Cardiac muscle cell (in vitro differentiated cells and primary cell): ENCODE data around the gene TXNDC16. TPM values are rescaled to one million over a fixed set of nuclear protein-coding genes. Genes with fewer than 3 reads are reported as not detected.

ENCODE experiments used
- DNase-seq, 2 donors: peaks; one replicate each; pipeline versions ENCODE4 v3.0.0 to v3.0.0-alpha.2; 2010 to 2017; ENCODE audit warnings: low read depth in 1 of 2, low spot score in 1 of 2
- H3K27ac ChIP-seq: fragments of 200-600 bp; sonication (generic); 2 replicates; pipeline ENCODE4 v1.5.1; 2016
- H3K27me3 ChIP-seq: fragments of 200-600 bp; sonication (generic); 2 replicates; pipeline ENCODE4 v1.6.0; 2016; ENCODE audit warnings: control low read depth
- H3K36me3 ChIP-seq: fragments of 200-600 bp; sonication (generic); 2 replicates; pipeline ENCODE4 v1.5.1; 2016; ENCODE audit warnings: control low read depth
- H3K4me1 ChIP-seq: fragments of 200-600 bp; sonication (generic); 2 replicates; pipeline ENCODE4 v1.8.1; 2017; ENCODE audit warnings: low read depth, mild to moderate bottlenecking, mixed run types
- H3K4me3 ChIP-seq: fragments of 200-600 bp; sonication (generic); 2 replicates; pipeline ENCODE4 v1.5.1; 2016; ENCODE audit warnings: mild to moderate bottlenecking
- H3K9me3 ChIP-seq: fragments of 200-600 bp; sonication (generic); 2 replicates; pipeline ENCODE4 v1.5.1; 2017; ENCODE audit warnings: low read depth, mild to moderate bottlenecking, control low read depth
- polyA plus RNA-seq: library from polyadenylated mRNA; unstranded; fragments of >200 nt; fragmentation: Nextera tagmentation; extraction: Ambion mirVana; gene quantifications from 2 replicates; pipeline ENCODE4 v1.2.1, GENCODE V29; 2016
- total RNA-seq: library from RNA; depleted of rRNA; stranded (reverse); fragments of >200 nt; gene quantifications from 2 replicates; pipeline ENCODE4 v1.2.3, GENCODE V29; 2016
- TF ChIP-seq, protein P1 (sequence below): IDR thresholded peaks from 2 replicates; pipeline ENCODE4 v1.5.1; 2012; ENCODE audit warnings: low read depth, mild to moderate bottlenecking, low read length

TXNDC16 gene
- total and polyA plus RNA-seq, 2 experiments from 2014 or later, result 6.9 to 7.8 TPM

GRCh38 chr14:52463375-52463774 lies 88.9 kb downstream of the TXNDC16 start:
- Histone ChIP-seq H3K9me3 (no peaks in the 10 kb centered on the region), H3K27me3 (no peaks in the 10 kb centered on the region), H3K36me3 (no peaks in the 10 kb centered on the region), H3K27ac (no peak overlapping the region), H3K4me3 (no peak overlapping the region), H3K4me1 (no peaks in the 10 kb centered on the region)
- no peak for DNase-seq
- TF ChIP-seq, protein P1, sequence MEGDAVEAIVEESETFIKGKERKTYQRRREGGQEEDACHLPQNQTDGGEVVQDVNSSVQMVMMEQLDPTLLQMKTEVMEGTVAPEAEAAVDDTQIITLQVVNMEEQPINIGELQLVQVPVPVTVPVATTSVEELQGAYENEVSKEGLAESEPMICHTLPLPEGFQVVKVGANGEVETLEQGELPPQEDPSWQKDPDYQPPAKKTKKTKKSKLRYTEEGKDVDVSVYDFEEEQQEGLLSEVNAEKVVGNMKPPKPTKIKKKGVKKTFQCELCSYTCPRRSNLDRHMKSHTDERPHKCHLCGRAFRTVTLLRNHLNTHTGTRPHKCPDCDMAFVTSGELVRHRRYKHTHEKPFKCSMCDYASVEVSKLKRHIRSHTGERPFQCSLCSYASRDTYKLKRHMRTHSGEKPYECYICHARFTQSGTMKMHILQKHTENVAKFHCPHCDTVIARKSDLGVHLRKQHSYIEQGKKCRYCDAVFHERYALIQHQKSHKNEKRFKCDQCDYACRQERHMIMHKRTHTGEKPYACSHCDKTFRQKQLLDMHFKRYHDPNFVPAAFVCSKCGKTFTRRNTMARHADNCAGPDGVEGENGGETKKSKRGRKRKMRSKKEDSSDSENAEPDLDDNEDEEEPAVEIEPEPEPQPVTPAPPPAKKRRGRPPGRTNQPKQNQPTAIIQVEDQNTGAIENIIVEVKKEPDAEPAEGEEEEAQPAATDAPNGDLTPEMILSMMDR, result no peak

- DNase-seq, result no peak
- no peaks in the 10 kb centered on the region for H3K4me1 ChIP-seq
- TF ChIP-seq, protein P1, result no peak
- no peaks in the 10 kb centered on the region for H3K9me3 ChIP-seq
- no peak overlapping the region for H3K27ac ChIP-seq
- H3K4me3 ChIP-seq, result no peak overlapping the region
- no peaks in the 10 kb centered on the region for H3K36me3 ChIP-seq
- no peaks in the 10 kb centered on the region for H3K27me3 ChIP-seq
Observed at GRCh38 chr14:52461721-52462120, 90.6 kb downstream of the TXNDC16 start.

DNA sequence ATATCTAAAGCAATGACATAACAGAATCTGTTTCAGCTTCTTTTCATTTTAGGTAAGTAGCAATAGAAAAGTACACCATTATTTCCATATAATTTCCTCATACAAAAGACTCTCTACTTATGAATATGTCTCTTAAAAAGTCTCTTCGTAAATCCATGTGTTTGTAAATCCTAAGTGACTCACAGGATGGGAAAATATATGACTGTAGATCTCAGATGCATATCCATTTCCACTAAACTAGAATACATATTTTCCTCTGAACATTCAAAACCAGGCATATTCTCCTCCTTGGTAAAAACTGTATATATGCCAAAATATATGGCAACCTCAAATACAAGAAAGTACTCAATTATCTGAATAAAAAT lies 93.6 kb downstream of the TXNDC16 start:
- H3K9me3 ChIP-seq, result no peaks in the 10 kb centered on the region
- H3K4me1 ChIP-seq, result no peaks in the 10 kb centered on the region
- TF ChIP-seq, protein P1, result no peak
- DNase-seq, result peak in 1 of 2 donors; percentile 30
- no peaks in the 10 kb centered on the region for H3K27me3 ChIP-seq
- no peak overlapping the region for H3K27ac ChIP-seq
- peaks cover 3% of the 10 kb centered on the region for H3K36me3 ChIP-seq
- H3K4me3 ChIP-seq, result no peak overlapping the region

- no peak overlapping the region for H3K4me3 ChIP-seq
- H3K4me1 ChIP-seq, result no peaks in the 10 kb centered on the region
- DNase-seq, result no peak
- TF ChIP-seq, protein P1, result no peak
- no peaks in the 10 kb centered on the region for H3K27me3 ChIP-seq
- H3K27ac ChIP-seq, result no peak overlapping the region
- H3K9me3 ChIP-seq, result no peaks in the 10 kb centered on the region
- peaks cover 3% of the 10 kb centered on the region for H3K36me3 ChIP-seq
Observed at GRCh38 chr14:52457411-52457810, 94.9 kb downstream of the TXNDC16 start.

- DNase-seq, result peak in 1 of 2 donors; percentile 52
- Histone ChIP-seq H3K27me3 (no peaks in the 10 kb centered on the region), H3K4me3 (no peak overlapping the region), H3K36me3 (peaks cover 3% of the 10 kb centered on the region), H3K4me1 (no peaks in the 10 kb centered on the region), H3K27ac (no peak overlapping the region), H3K9me3 (no peaks in the 10 kb centered on the region)
- TF ChIP-seq, protein P1, result no peak
Observed at GRCh38 chr14:52455291-52456088, 96.8 kb downstream of the TXNDC16 start.
